HEK293T (cell line): ENCODE results near the gene MYH7.

ENCODE experiments used
- ARNT ChIP-seq: fragments of 450-650 bp; IDR thresholded peaks from 2 replicates; pipeline ENCODE4 v1.6.1; 2017; ENCODE audit warnings: mild to moderate bottlenecking
- ELF4 ChIP-seq: fragments of 450-650 bp; IDR thresholded peaks from 2 replicates; pipeline ENCODE4 v1.6.1; 2017; ENCODE audit warnings: antibody characterized with exemption
- FOXA1 ChIP-seq: fragments of 450-650 bp; IDR thresholded peaks from 2 replicates; pipeline ENCODE4 v1.6.1; 2016; ENCODE audit warnings: mild to moderate bottlenecking
- FOXK2 ChIP-seq: fragments of 450-650 bp; IDR thresholded peaks from 2 replicates; pipeline ENCODE4 v1.6.1; 2016; ENCODE audit warnings: mild to moderate bottlenecking
- FOXM1 ChIP-seq: fragments of 450-650 bp; IDR thresholded peaks from 2 replicates; pipeline ENCODE4 v1.6.1; 2017; ENCODE audit warnings: mild to moderate bottlenecking, borderline replicate concordance
- HDGF ChIP-seq: fragments of 450-650 bp; IDR thresholded peaks from 2 replicates; pipeline ENCODE4 v1.6.1; 2017; ENCODE audit warnings: antibody characterized with exemption, borderline replicate concordance
- L3MBTL2 ChIP-seq: fragments of 450-650 bp; conservative IDR thresholded peaks from 2 replicates; pipeline ENCODE4 v1.6.1; 2016; ENCODE audit warnings: mild to moderate bottlenecking
- LEF1 ChIP-seq: fragments of 450-650 bp; IDR thresholded peaks from 2 replicates; pipeline ENCODE4 v1.6.1; 2017; ENCODE audit warnings: mild to moderate bottlenecking, borderline replicate concordance
- NFRKB ChIP-seq: fragments of 450-650 bp; IDR thresholded peaks from 2 replicates; pipeline ENCODE4 v1.6.1; 2016; ENCODE audit warnings: mild to moderate bottlenecking, moderate library complexity
- SP1 ChIP-seq: fragments of 450-650 bp; IDR thresholded peaks from 2 replicates; pipeline ENCODE4 v1.6.1; 2017
- SUZ12 ChIP-seq: fragments of 450-650 bp; IDR thresholded peaks from 2 replicates; pipeline ENCODE4 v1.6.1; 2016; ENCODE audit warnings: mild to moderate bottlenecking
- ZNF384 ChIP-seq: fragments of 450-650 bp; IDR thresholded peaks from 2 replicates; pipeline ENCODE4 v1.6.1; 2016

DNA sequence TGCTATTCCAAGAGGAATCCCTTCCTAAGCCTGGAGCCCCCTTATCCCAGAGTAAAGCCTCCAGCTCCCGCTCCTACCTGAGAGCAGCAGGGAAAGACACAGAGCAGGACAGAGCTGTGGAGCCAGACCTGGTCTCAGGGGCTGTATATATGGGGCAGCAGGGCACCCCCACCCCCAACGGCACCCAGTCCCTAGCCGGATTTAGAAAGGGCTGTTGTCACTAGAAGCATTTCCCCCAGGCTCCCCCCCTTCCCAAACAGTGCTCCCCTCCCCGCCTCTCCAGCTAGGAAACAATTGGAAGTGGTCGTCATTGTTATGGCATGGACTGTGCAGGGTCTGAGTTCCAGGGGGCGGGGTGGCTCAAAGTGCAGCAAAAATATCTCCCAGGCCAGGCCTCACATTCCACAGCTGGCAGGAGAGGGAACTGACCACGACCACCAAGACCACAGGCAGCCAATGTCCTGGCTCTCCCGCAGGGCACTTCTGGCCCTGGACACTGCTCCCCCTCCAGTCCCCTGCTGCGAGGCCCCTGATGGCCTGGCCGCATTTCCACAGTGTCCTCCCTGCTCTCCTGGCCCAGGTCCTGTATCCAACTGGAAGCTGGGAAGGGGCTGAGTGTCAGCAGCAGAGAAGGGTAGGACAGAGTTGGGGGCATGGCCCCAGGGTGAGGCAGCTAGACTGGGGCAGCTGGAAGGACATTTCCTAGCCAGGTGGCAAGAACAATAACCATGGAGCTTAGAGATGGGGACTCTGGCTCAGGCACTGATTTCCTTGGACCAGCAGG lies at the start of gene MYH7:
- TF ChIP-seq SP1, result no peak
- TF ChIP-seq FOXA1, result no peak
- TF ChIP-seq L3MBTL2, result no peak
- no peak for TF ChIP-seq FOXK2
- no peak for TF ChIP-seq ZNF384
- no peak for TF ChIP-seq SUZ12
- no peak for TF ChIP-seq FOXM1
- TF ChIP-seq NFRKB, result no peak
- no peak for TF ChIP-seq ARNT
- TF ChIP-seq LEF1, result no peak
- TF ChIP-seq HDGF, result no peak
- no peak for TF ChIP-seq ELF4
